HG03175 (cell line): ENCODE results near the gene SLC49A3.

Experiments used
- ATAC-seq: cut with Tn5 transposase; IDR thresholded peaks from one replicate; pipeline ENCODE4 v1.9.1; 2021; ENCODE audit warnings: mild to moderate bottlenecking, moderate library complexity; ENCODE audit not compliant: unreplicated experiment

The SLC49A3 gene

GRCh38 chr4:666822-667544, 22.0 kb downstream of the SLC49A3 start:
- ATAC-seq, result no peak

DNA sequence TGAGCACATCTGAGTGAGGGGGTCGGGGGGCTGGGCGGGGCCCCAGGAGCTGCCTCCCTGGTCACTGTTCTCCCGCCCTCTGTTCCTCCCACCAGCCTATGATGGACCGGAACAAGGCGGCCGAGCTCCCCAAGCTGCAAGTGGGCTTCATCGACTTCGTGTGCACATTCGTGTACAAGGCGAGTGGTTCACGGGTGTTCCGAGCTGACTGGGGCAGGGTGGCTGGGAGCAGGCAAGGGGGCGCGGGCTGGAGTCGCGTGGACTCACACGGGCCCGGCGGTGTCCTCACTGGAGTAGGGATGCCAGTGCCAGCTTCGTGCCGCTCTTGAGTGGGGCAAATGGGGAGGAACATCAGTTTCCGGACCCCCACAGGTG, 22.5 kb downstream of the SLC49A3 start:
- no peak for ATAC-seq

DNA sequence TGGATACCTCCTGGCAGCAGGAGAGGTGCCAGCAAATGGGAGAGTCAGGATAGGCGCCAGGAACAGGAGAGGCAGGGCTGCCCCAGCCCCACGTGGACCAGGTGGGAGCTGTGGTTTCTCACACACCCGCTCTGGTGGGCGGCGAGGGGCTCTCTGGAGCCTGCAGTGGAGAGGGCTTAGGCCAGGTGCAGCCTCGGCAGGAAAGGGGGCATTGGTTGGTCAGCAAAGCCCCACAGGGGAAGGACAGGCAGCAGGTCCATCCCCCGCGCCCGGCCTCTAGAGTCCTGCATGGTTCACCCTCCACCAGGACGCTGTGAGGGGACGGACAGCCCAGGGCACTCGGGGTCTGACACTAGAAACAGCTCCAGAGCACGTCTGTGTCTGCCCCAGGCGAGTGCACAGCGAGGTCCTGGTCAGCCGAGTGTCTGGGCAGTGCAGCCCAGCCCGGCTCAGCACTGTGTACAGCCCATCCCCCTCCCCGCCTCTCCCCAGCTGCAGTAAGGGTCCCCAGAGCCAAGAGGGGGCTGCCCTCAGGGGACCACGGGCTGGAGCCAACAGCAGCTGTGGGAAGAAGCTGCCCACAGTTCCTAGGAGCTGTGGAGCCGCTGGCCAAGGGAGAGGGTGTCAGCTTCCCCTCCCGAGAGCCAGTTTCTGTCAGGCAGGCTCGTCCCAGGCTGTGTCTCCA, 23.1 kb downstream of the SLC49A3 start:
- no peak for ATAC-seq

DNA sequence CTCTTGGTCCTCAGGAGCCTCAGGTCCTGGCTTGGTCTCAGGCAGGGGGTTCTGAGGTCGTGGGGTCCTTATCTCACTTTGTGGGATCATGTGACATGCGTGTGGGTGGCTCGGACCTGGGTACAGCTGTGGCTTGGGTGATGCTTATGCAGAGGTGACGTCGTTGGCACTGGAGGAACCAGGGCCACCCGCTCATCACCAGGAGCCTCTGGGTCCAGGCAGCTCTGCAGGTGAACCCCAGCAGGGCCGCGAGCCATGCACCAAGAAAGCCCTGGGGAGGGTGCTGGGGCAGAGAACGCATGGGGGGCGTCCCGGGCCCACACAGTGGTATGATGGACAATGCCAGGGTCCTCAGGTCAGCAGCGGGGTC, 23.6 kb downstream of the SLC49A3 start:
- no peak for ATAC-seq

GRCh38 chr4:664713-665231, 24.2 kb downstream of the SLC49A3 start:
- no peak for ATAC-seq

DNA sequence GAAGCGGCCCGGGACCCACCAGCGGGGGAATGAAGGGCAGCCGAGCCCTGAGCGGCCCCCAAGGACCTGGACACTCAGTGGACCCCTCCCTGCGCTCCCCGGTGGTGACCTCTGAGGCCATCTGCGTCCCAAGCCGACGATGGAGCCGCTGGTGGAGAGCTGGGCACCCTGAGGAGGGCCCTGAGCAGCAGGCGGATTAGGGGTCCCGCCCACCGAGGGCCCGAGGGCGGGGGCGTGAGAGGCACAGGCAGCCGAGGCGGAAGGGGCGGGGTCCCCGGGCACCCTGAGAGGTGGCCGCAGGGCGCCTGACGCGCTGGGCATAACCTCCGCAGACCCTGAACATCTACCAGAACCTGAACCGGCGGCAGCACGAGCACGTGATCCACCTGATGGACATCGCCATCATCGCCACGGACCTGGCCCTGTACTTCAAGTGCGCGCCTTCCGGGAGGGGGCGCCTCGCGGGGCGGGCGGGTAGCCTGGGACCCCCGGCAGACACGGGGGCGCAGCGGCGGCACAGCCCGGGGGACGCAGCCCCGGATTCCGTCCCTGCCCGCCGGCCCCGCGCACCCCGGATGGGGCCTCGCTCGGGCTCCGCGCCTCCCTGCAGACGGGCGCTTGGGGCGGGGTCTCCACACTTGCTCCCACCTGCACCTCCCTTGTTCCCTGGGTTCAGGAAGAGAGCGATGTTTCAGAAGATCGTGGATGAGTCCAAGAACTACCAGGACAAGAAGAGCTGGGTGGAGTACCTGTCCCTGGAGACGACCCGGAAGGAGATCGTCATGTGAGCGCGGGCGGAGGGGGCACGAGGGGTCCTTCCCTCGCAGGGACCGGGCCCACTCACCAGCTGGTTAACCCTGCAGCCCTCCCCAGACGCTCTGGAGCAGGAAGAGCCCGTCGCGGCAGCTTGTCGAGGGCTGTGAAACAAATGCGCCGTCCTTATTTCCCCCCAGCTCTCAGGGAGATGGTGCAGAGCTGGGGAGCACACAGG, 25.2 kb downstream of the SLC49A3 start:
- ATAC-seq, result peak; percentile 84

GRCh38 chr4:663046-663437, 25.9 kb downstream of the SLC49A3 start:
- no peak for ATAC-seq

DNA sequence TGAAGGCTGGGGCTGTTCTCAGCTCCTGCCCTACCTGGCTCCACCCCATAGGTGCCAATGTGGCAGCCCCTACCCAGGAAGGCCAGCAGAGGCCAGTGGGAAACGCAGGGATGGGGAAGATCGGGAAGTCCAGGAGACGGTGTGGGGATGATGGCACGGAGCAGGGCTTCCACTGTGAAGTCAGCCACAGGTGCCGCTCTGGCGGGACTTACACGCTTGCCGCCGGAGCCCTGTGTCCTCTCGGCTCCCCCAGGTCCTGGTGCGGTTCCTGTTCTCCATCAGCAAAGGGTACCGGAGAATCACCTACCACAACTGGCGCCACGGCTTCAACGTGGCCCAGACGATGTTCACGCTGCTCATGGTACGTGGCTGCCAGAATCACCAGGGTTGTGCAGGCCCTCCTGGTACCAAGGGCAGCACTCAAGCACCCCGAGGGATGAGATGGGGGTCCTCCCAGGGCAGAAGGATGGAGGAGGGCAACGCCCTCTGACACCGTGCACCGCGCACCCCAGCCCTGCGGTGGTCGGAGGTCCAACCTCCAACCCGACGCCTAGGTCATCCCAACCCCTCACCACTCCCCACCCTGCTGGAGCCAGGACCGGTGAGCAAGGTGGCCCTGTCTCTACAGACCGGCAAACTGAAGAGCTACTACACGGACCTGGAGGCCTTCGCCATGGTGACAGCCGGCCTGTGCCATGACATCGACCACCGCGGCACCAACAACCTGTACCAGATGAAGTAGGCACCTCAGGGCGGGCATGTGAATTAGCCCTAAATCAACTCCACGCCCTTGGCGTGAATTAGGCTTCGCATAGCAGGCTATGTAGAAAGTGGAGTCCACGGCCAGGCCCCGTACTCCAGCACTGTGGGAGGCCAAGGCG, 26.8 kb downstream of the SLC49A3 start:
- no peak for ATAC-seq

DNA sequence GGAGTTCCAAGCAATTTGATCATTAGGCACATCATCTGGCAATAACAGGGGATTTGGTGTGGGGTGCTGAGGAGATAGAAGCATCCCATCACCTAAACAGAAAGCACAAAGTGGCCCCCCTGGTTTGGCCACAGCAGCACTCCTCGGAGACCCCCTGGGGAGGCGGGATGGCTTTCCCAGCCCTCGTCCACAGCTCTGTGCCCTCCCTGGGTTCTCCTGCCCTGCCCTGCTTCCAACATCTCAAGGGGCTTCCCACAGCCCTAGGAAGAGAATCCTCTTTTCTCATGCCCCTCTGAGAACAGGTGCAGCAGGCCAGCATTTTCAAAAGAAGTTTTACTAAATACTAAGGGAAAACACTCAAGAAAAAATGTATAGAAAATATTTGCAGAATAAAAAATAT, 27.7 kb downstream of the SLC49A3 start:
- no peak for ATAC-seq

GRCh38 chr4:660401-660800, 28.6 kb downstream of the SLC49A3 start:
- no peak for ATAC-seq

DNA sequence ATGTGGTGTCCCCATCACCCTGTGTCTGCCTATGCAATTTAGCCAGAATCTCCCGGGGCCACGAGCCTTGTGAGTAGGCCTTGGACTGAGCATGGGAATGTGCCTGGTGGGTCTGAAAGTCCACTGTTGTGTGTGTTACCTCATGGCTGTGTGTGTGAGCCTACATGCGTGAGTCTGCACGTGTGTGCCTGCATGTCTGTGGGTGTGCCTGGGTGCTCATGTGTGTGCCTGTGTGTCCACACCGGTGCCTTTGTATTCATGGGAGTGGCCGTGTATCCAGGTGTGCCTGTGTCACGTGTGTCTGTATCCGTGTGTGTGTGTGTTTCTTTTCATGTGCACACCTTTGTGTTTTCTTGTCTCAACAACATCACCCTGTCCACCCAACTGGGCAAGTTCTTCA, 29.1 kb downstream of the SLC49A3 start:
- ATAC-seq, result no peak

DNA sequence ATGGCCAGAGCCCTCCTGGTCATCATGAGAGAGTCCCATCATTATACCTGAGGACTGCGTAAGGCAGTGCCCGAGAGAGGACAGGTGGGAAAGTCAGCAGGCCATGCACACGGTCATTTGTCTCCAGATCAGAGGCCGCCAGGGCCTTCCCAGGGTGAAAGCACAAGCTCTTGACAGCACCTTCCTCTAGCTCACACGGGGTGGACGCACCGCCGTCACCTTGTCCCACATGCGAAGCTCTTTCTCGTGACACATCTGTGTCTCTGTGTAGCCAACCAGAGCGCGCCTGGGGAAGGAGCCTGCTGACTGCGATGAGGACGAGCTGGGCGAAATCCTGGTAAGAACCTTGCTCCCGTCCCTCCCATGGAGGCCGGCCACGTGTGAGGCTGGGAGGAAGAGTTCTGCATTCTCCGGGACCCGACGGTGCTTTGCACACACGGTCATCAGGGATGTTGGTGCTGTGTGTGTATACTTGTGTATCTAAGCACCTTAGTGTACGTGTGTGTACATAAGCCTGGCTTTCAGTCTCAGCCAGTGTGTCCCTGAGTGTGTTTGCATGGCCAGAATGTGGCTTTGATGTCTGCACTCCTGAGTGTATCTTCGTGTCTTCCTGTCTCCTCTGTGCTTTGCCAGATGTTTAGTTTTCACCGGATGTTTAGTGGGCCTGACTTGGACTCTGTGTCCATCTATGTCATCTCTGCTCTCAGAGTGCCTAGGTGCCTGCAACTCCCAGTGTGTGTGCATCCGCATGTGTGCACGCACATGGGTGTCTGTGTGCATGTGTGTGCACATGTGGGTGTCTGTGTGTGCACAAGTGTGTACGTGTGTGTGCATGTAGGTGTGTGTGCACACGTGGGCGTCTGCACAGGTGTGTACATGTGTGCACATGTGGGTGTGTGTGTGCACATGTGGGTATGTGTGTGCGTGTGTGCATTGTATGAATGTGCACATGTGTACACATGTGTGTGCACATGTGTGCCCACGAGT, 30.0 kb downstream of the SLC49A3 start:
- no peak for ATAC-seq

- no peak for ATAC-seq
Measured at GRCh38 chr4:657834-658667, 30.9 kb downstream of the SLC49A3 start.

GRCh38 chr4:657338-657833, 31.6 kb downstream of the SLC49A3 start:
- ATAC-seq, result no peak

DNA sequence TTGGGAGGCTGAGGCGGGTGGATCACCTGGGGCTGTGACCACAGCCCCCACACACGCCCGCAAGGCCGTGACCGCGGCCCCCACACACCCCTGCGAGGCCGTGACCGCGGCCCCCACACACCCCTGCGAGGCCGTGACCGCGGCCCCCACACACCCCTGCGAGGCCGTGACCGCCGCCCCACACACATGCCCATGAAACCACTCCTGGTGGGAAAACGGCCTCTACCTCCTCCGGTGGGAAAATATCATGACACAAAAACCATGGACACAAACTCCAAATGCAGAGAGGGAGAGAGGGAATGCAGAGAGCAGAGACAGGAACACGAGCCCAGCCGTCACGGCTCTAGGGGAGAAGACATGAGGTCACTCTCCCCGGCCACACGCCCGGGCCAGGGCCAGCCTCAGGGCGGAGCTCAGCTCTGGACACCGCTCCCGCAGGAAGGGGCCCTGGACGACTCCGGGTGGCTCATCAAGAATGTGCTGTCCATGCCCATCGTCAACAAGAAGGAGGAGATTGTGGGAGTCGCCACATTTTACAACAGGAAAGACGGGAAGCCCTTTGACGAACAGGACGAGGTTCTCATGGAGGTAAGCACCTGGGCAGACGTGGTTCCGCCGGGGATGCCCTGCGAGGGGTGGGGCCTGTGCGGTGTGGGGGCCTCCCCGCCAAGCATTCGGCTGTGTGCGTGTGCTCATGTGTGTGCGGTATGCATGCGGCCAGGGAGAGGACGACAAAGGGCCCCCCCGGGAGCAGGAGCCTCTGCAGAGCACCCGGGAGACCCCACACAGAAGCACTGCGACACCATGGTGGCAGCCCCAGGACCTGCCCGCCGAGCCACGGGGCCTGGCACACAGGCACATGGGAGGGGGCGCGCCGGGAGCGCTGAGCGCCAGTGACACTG, 32.3 kb downstream of the SLC49A3 start:
- ATAC-seq, result no peak

- no peak for ATAC-seq
Measured at GRCh38 chr4:655464-656151, 33.3 kb downstream of the SLC49A3 start.
